K562 (cell line): ENCODE results near the gene PACRG. TPM values are rescaled to one million over a fixed set of nuclear protein-coding genes. Genes with fewer than 3 reads are reported as not detected.

ENCODE experiments used
- ATAC-seq: fragments of 200-7000 bp; cut with Tn5 transposase; 3 replicates; pipeline ENCODE4 v1.9.1; 2020; ENCODE audit warnings: moderate library complexity
- BruUV-seq: library from RNA; stranded (reverse); fragments of 400-500 nt; replicated peaks from 2 replicates; lab custom pipeline; 2021; lab: Mats Ljungman, UMichigan
- CTCF ChIA-PET: fragments of 300-600 bp; formaldehyde crosslinking; extraction: SDS; loops from one replicate; lab custom pipeline; 2021; ENCODE audit warnings: low intra/inter-chr PET ratio; lab: Yijun Ruan, JAX
- POLR2A ChIA-PET: fragments of 300-600, 350-650 bp; sonication (Branson Sonifier 250); formaldehyde crosslinking; extraction: SDS; loops from one replicate; lab custom pipeline; 2021; ENCODE audit warnings: antibody characterized with exemption, inconsistent platforms; lab: Yijun Ruan, JAX
- DNase-seq, 4 experiments: peaks; one replicate each; pipeline versions ENCODE4 v3.0.0 to v3.0.0-alpha.2; 2011 to 2018; ENCODE audit warnings: low spot score in 3 of 4, mixed read lengths in 3 of 4; ENCODE audit errors: extremely low read depth in 1 of 4
- FAIRE-seq: peaks from 2 replicates; lab custom pipeline; 2011; peaks lifted over from hg19 to GRCh38; lab: Jason Lieb, UNC
- H2AFZ ChIP-seq: 2 replicates; pipeline ENCODE4 v1.6.0; 2011; ENCODE audit warnings: low read depth, low read length, control low read depth, inconsistent platforms
- H3K27ac ChIP-seq: fragments of 200-600 bp; 3 replicates; pipeline ENCODE4 v1.8.0; 2011; ENCODE audit warnings: low read depth, mild to moderate bottlenecking, control low read depth, inconsistent platforms, low read length, moderate library complexity, mixed read lengths; ENCODE audit errors: extremely low read depth
- H3K27me3 ChIP-seq, 2 experiments: fragments of 300-600 bp in 1 of 2; 2 replicates in 1 of 2; 3 replicates in 1 of 2; pipeline versions ENCODE4 v1.6.0 to v1.8.0; 2011; ENCODE audit warnings: inconsistent platforms in 2 of 2, low read length in 2 of 2, mild to moderate bottlenecking in 1 of 2, mixed read lengths in 1 of 2, moderate library complexity in 1 of 2; ENCODE audit not compliant: control insufficient read depth in 2 of 2, insufficient read depth in 2 of 2
- H3K36me3 ChIP-seq: fragments of 300-600 bp; 3 replicates; pipeline ENCODE4 v1.8.0; 2011; ENCODE audit warnings: mild to moderate bottlenecking, low read length, inconsistent platforms; ENCODE audit not compliant: control insufficient read depth, insufficient read depth
- H3K4me1 ChIP-seq, 2 experiments: fragments of 200-600 bp in 1 of 2; replicated peaks in 1 of 2; 2 replicates in 1 of 2; 3 replicates in 1 of 2; pipeline versions ENCODE4 v1.5.1 to v1.8.0; 2011; ENCODE audit warnings: inconsistent platforms in 2 of 2, low read length in 2 of 2, mild to moderate bottlenecking in 1 of 2, mixed read lengths in 1 of 2, moderate library complexity in 1 of 2; ENCODE audit not compliant: control insufficient read depth in 2 of 2, insufficient read depth in 2 of 2
- H3K4me2 ChIP-seq: 2 replicates; pipeline ENCODE4 v1.6.1; 2011; ENCODE audit warnings: low read length, control low read depth, inconsistent platforms, mixed read lengths; ENCODE audit not compliant: insufficient read depth
- H3K4me3 ChIP-seq: fragments of 200-600 bp; sonication (generic), shearing (Covaris generic); 2 replicates; pipeline ENCODE4 v1.5.1; 2016; ENCODE audit warnings: control low read depth, inconsistent platforms
- H3K79me2 ChIP-seq: fragments of 200-600 bp; 3 replicates; pipeline ENCODE4 v1.8.0; 2011; ENCODE audit warnings: low read length, inconsistent platforms; ENCODE audit not compliant: control insufficient read depth, insufficient read depth
- H3K9ac ChIP-seq, 2 experiments: 2 replicates each; pipeline versions ENCODE4 v1.6.0 to v1.6.1; 2011; ENCODE audit warnings: low read depth in 2 of 2, low read length in 2 of 2, control low read depth in 1 of 2, inconsistent platforms in 1 of 2, mild to moderate bottlenecking in 1 of 2, mixed read lengths in 1 of 2; ENCODE audit not compliant: insufficient read depth in 1 of 2
- H3K9me1 ChIP-seq: one replicate; pipeline ENCODE4 v1.6.0; 2011; ENCODE audit warnings: inconsistent platforms, mild to moderate bottlenecking, low read length, moderate library complexity; ENCODE audit not compliant: control insufficient read depth, insufficient read depth
- H3K9me3 ChIP-seq: replicated peaks from 2 replicates; pipeline ENCODE4 v1.5.1; 2011; ENCODE audit warnings: low read depth, low read length, inconsistent platforms; ENCODE audit not compliant: control insufficient read depth, insufficient read depth
- H4K20me1 ChIP-seq: replicated peaks from 2 replicates; pipeline ENCODE4 v1.6.1; 2011; ENCODE audit warnings: low read length, inconsistent platforms, mixed read lengths; ENCODE audit not compliant: control insufficient read depth, insufficient read depth
- AFF1 ChIP-seq, 2 experiments: fragments of 450-650 bp; IDR thresholded peaks; 2 replicates each; pipeline ENCODE4 v1.6.1; 2018; ENCODE audit warnings: mild to moderate bottlenecking in 2 of 2, low read depth in 1 of 2; ENCODE audit not compliant: partially characterized antibody in 2 of 2
- DMBX1 ChIP-seq: fragments of 250-450 bp; sonication (Bioruptor Pico); IDR thresholded peaks from 2 replicates; pipeline ENCODE4 v1.8.0; 2022; ENCODE audit warnings: inconsistent platforms, mild to moderate bottlenecking, moderate library complexity, borderline replicate concordance
- E2F3 ChIP-seq: fragments of 250-450 bp; sonication (Bioruptor Pico); IDR thresholded peaks from 2 replicates; pipeline ENCODE4 v1.4.0; 2020; ENCODE audit warnings: mild to moderate bottlenecking
- ETS2 ChIP-seq: IDR thresholded peaks from 2 replicates; pipeline ENCODE4 v1.6.1; 2016; ENCODE audit warnings: borderline replicate concordance, missing genetic modification characterization, mild to moderate bottlenecking, moderate library complexity, missing compliant biosample characterization; ENCODE audit not compliant: poor library complexity, severe bottlenecking
- IFI16 ChIP-seq: fragments of 250-450 bp; sonication (Bioruptor Pico); IDR thresholded peaks from 2 replicates; pipeline ENCODE4 v2.1.2; 2022; ENCODE audit warnings: mild to moderate bottlenecking, inconsistent platforms
- ZBTB34 ChIP-seq: fragments of 250-450 bp; sonication (Bioruptor Pico); IDR thresholded peaks from 2 replicates; pipeline ENCODE4 v1.8.0; 2021; ENCODE audit warnings: mild to moderate bottlenecking, moderate library complexity
- WGBS: fragments of 100-300 bp; shearing (Covaris generic); methylation state at CpG from one replicate; pipeline ENCODE4 v1.1.6; 2016; ENCODE audit warnings: low coverage, mixed read lengths; ENCODE audit not compliant: insufficient coverage; ENCODE audit errors: missing lambda C conversion rate; 5-methylcytosine and 5-hydroxymethylcytosine counted together
- in situ Hi-C: fragments of 300-500 bp; cut with MboI; formaldehyde crosslinking; loops from 4 replicates; pipeline ENCODE4 v1.15.0; 2018; ENCODE audit warnings: inconsistent platforms, mixed read lengths
- intact Hi-C: fragments of 100-400 bp; cut with micrococcal nuclease; formaldehyde crosslinking; loops from 2 replicates; pipeline ENCODE4 v1.14.2; 2022
- polyA plus RNA-seq, 8 experiments: library from polyadenylated mRNA; depleted of rRNA in 4 of 8; stranded (reverse) in 5 of 8; unstranded in 3 of 8; fragments of >200 nt; fragmentation: Nextera tagmentation in 2 of 8; fragmentation: Illumina TruSeq in 1 of 8; extraction: Ambion mirVana in 2 of 8; extraction: Trizol in 1 of 8; gene quantifications; 2 replicates each; pipeline versions ENCODE4 v1.2.1 to v1.2.3, GENCODE V29; 2011 to 2014; ENCODE audit warnings: inconsistent platforms in 1 of 8, missing spikeins in 1 of 8
- total RNA-seq, 7 experiments: library from RNA; depleted of rRNA in 6 of 7; stranded (reverse); fragments of >200 nt in 6 of 7; fragmentation: Illumina TruSeq in 2 of 7; extraction: Trizol in 2 of 7; gene quantifications; 2 replicates each; pipeline versions ENCODE4 v1.2.1 to v1.2.3, GENCODE V29; 2011 to 2021; ENCODE audit warnings: low replicate concordance in 1 of 7

PACRG gene
- total and polyA plus RNA-seq, 9 of the 15 experiments (the other 6 are each of a cell fraction or from before 2014, with no cell fraction given) = 0.04 TPM; not detected in 8

- no peak for FAIRE-seq
- H3K9ac ChIP-seq = no peak overlapping the region
- DNase-seq = no peak
- no peaks in the 10 kb centered on the region for H3K27me3 ChIP-seq
- no peaks in the 10 kb centered on the region for H3K4me1 ChIP-seq
- no peak overlapping the region for H3K27ac ChIP-seq
- ChIA-PET CTCF (no interaction called here), POLR2A (no interaction called here)
- under 1% methylated on average over 6 of the region's 6 CpGs for WGBS
- TF ChIP-seq DMBX1 (CRISPR knock-in tag) = no peak
- TF ChIP-seq E2F3 = no peak
- TF ChIP-seq IFI16 (CRISPR knock-in tag) = no peak
- no peak for TF ChIP-seq ETS2 (tag)
- no peak for TF ChIP-seq ZBTB34 (CRISPR knock-in tag)
- no peak for TF ChIP-seq AFF1 (IDR thresholded peaks at IDR 0.05; ENCODE audit: low read depth in 1 of 2, partially characterized antibody in 2 of 2)
- H3K36me3 ChIP-seq = no peaks in the 10 kb centered on the region
- H3K79me2 ChIP-seq = no peaks in the 10 kb centered on the region
- H3K9me3 ChIP-seq = no peaks in the 10 kb centered on the region; the same call in 1 of the 2 replicates
- ATAC-seq = no peak
- H2AFZ ChIP-seq = no peak overlapping the region
- no peaks in the 10 kb centered on the region for H4K20me1 ChIP-seq
- no peaks in the 10 kb centered on the region for H3K9me1 ChIP-seq
- in situ Hi-C loops = no loop called here
- BruUV-seq = no TSS peak
- intact Hi-C loops = no loop called here
- no peak overlapping the region for H3K4me2 ChIP-seq
- no peak overlapping the region for H3K4me3 ChIP-seq
Observed at GRCh38 chr6:162921062-162921461, 193.3 kb downstream of the PACRG start.
